Ectodermal cell (in vitro differentiated cells): ENCODE measurements around the gene TNFRSF14.

Experiments used
- H3K27ac ChIP-seq: 2 replicates; pipeline ENCODE4 v1.7.0; 2013; ENCODE audit warnings: mild to moderate bottlenecking, low read depth, low read length; ENCODE audit not compliant: insufficient read depth, poor library complexity, severe bottlenecking
- H3K27me3 ChIP-seq: 2 replicates; pipeline ENCODE4 v1.7.0; 2013; ENCODE audit warnings: mild to moderate bottlenecking, low read length; ENCODE audit not compliant: insufficient read depth, control insufficient read depth, poor library complexity, severe bottlenecking
- H3K36me3 ChIP-seq: one replicate; pipeline ENCODE4 v1.7.0; 2013; ENCODE audit warnings: low read length; ENCODE audit not compliant: control insufficient read depth, insufficient read depth
- H3K4me1 ChIP-seq: one replicate; pipeline ENCODE4 v1.7.0; 2013; ENCODE audit warnings: low read length; ENCODE audit not compliant: control insufficient read depth, insufficient read depth
- H3K4me3 ChIP-seq: 2 replicates; pipeline ENCODE4 v1.7.0; 2013; ENCODE audit warnings: low read depth, low read length, control low read depth; ENCODE audit not compliant: insufficient read depth
- H3K9me3 ChIP-seq: 2 replicates; pipeline ENCODE4 v1.7.0; 2013; ENCODE audit warnings: mild to moderate bottlenecking, low read length, moderate library complexity; ENCODE audit not compliant: control insufficient read depth
- WGBS, 2 experiments: methylation state at CpG; one replicate each; pipeline ENCODE4 v1.1.7; 2013; ENCODE audit warnings: missing lambda C conversion rate in 2 of 2; 5-methylcytosine and 5-hydroxymethylcytosine counted together

The TNFRSF14 gene

GRCh38 chr1:2514863-2515762 is 41.1 kb upstream of the TNFRSF14 start:
- Histone ChIP-seq H3K36me3 (peaks cover 62% of the 10 kb centered on the region), H3K27ac (no peak overlapping the region), H3K27me3 (no peaks in the 10 kb centered on the region), H3K9me3 (no peaks in the 10 kb centered on the region), H3K4me1 (no peaks in the 10 kb centered on the region), H3K4me3 (no peak overlapping the region)
- 93 to 94% methylated on average over 45 of the region's 45 CpGs for WGBS, 2 experiments

- no peaks in the 10 kb centered on the region for H3K27me3 ChIP-seq
- H3K9me3 ChIP-seq: no peaks in the 10 kb centered on the region
- H3K27ac ChIP-seq: no peak overlapping the region
- no peaks in the 10 kb centered on the region for H3K4me1 ChIP-seq
- H3K4me3 ChIP-seq: no peak overlapping the region
- H3K36me3 ChIP-seq: peaks cover 61% of the 10 kb centered on the region
- 94 to 95% methylated on average over 11 of the region's 11 CpGs for WGBS, 2 experiments
Measured at GRCh38 chr1:2515763-2516080, 40.4 kb upstream of the TNFRSF14 start.

DNA sequence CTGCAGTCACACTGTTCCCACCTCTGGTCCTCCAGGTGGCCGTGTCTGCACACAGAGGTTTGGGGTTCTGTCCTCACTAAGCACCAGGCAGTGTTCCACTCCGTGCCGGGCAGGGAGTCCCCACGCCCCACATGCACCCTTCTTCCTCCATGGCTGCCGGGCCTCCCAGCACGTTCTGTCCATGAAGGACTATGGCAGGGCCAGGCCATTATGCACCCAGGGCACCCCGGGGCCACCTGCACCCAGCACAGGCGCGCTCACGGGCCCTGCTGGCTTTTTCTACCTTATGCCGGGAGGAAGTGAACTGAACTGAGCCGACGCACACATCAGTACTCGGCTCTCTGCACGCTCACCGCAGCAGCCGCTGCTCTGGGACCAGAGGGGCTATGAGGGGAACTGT is 40.0 kb upstream of the TNFRSF14 start:
- H3K36me3 ChIP-seq: peaks cover 61% of the 10 kb centered on the region
- WGBS, 2 experiments: 92 to 94% methylated on average over 17 of the region's 17 CpGs
- H3K4me3 ChIP-seq: no peak overlapping the region

GRCh38 chr1:2516946-2517345 is 39.2 kb upstream of the TNFRSF14 start:
- H3K27me3 ChIP-seq: no peaks in the 10 kb centered on the region
- no peaks in the 10 kb centered on the region for H3K4me1 ChIP-seq
- peaks cover 61% of the 10 kb centered on the region for H3K36me3 ChIP-seq
- 96% methylated on average over 14 of the region's 14 CpGs for WGBS, 2 experiments
- no peak overlapping the region for H3K4me3 ChIP-seq
- no peaks in the 10 kb centered on the region for H3K9me3 ChIP-seq
- no peak overlapping the region for H3K27ac ChIP-seq

More for the DNA sequence above, 40.0 kb upstream of the TNFRSF14 start:
- no peak overlapping the region for H3K27ac ChIP-seq
- no peaks in the 10 kb centered on the region for H3K9me3 ChIP-seq
- H3K4me1 ChIP-seq: no peaks in the 10 kb centered on the region
- H3K27me3 ChIP-seq: no peaks in the 10 kb centered on the region

DNA sequence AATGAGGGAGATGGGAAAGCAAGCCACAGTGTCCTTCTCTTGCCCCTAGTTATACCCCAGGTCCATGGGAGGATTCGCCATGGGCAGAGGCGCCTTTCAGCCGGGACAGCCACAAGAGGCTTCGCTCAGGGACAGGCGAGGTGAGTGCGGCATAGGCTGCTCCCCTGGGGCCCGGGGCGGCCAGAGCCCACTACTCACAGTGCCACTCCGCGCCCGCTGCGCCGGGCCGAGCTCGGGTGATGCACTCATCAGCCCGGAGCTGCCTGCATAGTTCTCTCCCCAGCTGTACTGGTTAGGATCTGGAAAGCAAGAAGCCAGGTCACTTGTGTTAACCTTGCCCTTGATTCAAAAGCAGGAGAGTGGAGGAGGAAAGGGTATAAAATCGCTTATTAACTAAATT is 38.2 kb upstream of the TNFRSF14 start:
- Histone ChIP-seq H3K27ac (no peak overlapping the region), H3K36me3 (peaks cover 57% of the 10 kb centered on the region), H3K27me3 (no peaks in the 10 kb centered on the region), H3K4me1 (no peaks in the 10 kb centered on the region), H3K9me3 (no peaks in the 10 kb centered on the region), H3K4me3 (no peak overlapping the region)
- 96 to 97% methylated on average over 17 of the region's 17 CpGs for WGBS, 2 experiments

DNA sequence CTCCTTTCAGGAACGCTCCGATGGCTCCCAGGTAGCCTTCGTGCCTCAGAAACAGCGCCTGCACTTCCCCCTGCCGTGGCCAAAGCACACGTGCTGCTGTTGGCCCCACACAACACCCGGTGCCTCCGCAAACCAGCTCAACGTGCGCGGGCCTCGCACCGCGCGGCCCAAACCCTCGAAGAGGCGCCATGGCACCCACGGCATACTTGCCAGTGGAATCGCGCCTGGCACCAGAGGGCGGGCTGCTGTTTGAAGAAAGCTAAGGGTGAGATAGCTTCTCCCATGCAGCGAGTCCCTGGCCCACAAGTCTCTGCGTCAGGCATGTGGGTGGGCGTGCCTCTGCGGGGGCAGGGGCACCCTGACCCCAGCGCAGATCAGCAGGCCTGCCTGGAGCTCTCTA is 37.6 kb upstream of the TNFRSF14 start:
- 96% methylated on average over 26 of the region's 26 CpGs for WGBS, 2 experiments
- Histone ChIP-seq H3K27ac (no peak overlapping the region), H3K36me3 (peaks cover 55% of the 10 kb centered on the region), H3K4me1 (no peaks in the 10 kb centered on the region), H3K27me3 (no peaks in the 10 kb centered on the region), H3K9me3 (no peaks in the 10 kb centered on the region), H3K4me3 (no peak overlapping the region)

DNA sequence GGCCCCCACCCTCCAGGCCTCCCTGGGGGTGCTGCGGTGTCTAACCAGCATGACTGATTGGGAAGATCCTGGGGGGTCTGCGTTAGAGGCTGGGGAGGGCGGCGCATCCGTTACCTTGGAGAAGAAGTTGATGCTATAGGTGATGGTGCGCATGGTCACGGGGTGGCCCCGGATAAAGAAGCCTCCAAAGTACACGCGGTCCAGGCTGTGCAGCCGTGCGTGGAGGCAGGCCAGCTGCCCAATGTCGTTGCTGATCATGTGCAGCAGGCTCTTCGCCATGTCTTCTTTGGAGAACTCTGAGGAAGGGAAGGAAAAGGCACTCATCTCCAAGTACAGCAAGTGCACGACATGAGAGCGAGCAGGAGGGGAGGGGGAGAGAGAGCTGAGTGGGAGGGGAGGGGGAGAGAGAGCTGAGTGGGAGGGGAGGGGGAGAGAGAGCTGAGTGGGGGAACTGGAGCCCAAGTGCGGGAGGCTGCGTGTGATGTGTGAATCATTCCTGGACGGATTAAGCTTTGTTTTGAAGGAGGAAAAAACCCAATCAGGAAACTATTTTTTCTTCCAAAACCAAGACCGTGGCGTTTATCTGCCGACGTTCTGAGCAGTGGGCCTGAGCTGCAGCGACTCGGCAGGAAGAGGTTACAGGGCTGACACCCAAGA is 37.0 kb upstream of the TNFRSF14 start:
- no peaks in the 10 kb centered on the region for H3K9me3 ChIP-seq
- 96 to 97% methylated on average over 25 of the region's 25 CpGs for WGBS, 2 experiments
- H3K4me1 ChIP-seq: no peaks in the 10 kb centered on the region
- no peak overlapping the region for H3K4me3 ChIP-seq
- no peaks in the 10 kb centered on the region for H3K27me3 ChIP-seq
- H3K27ac ChIP-seq: no peak overlapping the region
- H3K36me3 ChIP-seq: peaks cover 49% of the 10 kb centered on the region

GRCh38 chr1:2519729-2520128 is 36.4 kb upstream of the TNFRSF14 start:
- Histone ChIP-seq H3K27ac (no peak overlapping the region), H3K4me1 (peaks cover 5% of the 10 kb centered on the region), H3K36me3 (peaks cover 47% of the 10 kb centered on the region), H3K27me3 (no peaks in the 10 kb centered on the region), H3K4me3 (no peak overlapping the region), H3K9me3 (no peaks in the 10 kb centered on the region)
- whole genome bisulfite sequencing, 2 experiments: 96 to 97% methylated on average over 30 of the region's 30 CpGs

GRCh38 chr1:2520206-2520605 is 36.0 kb upstream of the TNFRSF14 start:
- Histone ChIP-seq H3K4me1 (peaks cover 10% of the 10 kb centered on the region), H3K27ac (no peak overlapping the region), H3K27me3 (no peaks in the 10 kb centered on the region), H3K4me3 (no peak overlapping the region), H3K9me3 (no peaks in the 10 kb centered on the region), H3K36me3 (peaks cover 46% of the 10 kb centered on the region)
- 96 to 97% methylated on average over 20 of the region's 20 CpGs for WGBS, 2 experiments

DNA sequence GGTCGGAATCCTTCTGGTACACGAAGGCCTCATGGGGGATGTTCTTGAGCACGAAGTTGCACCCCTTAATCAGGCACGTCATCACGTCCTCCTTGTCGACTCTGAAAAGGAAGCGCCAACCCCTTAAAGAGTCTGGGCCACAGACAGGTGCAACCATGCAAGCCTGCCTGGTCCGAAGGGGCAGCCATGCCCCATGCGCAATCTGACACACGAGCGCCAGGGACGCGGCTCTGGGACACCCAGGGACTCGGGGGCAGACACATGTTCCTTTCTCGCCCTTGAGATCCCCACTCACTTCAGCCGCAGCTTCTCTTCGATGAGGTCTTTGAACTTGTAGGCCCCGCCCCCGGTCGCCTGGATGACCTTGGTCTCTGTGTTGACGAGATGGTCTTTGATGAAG is 35.4 kb upstream of the TNFRSF14 start:
- Histone ChIP-seq H3K4me1 (peaks cover 12% of the 10 kb centered on the region), H3K27ac (no peak overlapping the region), H3K36me3 (peaks cover 46% of the 10 kb centered on the region), H3K9me3 (no peaks in the 10 kb centered on the region), H3K4me3 (no peak overlapping the region), H3K27me3 (no peaks in the 10 kb centered on the region)
- WGBS, 2 experiments: 96 to 97% methylated on average over 21 of the region's 21 CpGs
